HG02588 (cell line): Measurements from ENCODE around the gene NPC2.
"Not testable (repeated sequence)": the region's sequence is repeated elsewhere in the genome, so short reads cannot be mapped to it uniquely, and the experiment has no call there.

Source experiments
- ATAC-seq: cut with Tn5 transposase; IDR thresholded peaks from one replicate; pipeline ENCODE4 v1.9.1; 2021; ENCODE audit warnings: mild to moderate bottlenecking, moderate library complexity; ENCODE audit not compliant: unreplicated experiment

The NPC2 gene

GRCh38 chr14:74472601-74473000 is 20.5 kb downstream of the NPC2 start:
- ATAC-seq = no peak

GRCh38 chr14:74469548-74470518 is 23.3 kb downstream of the NPC2 start:
- ATAC-seq = no peak

GRCh38 chr14:74468513-74468912 is 24.6 kb downstream of the NPC2 start:
- ATAC-seq = no peak

GRCh38 chr14:74465335-74465734 is 27.8 kb downstream of the NPC2 start:
- ATAC-seq = no peak

- ATAC-seq = no peak
These were observed 28.3 kb downstream of the NPC2 start for GRCh38 chr14:74464785-74465184.

- no peak for ATAC-seq
These were observed 29.4 kb downstream of the NPC2 start for GRCh38 chr14:74463697-74464096.

GRCh38 chr14:74462993-74463392 is 30.1 kb downstream of the NPC2 start:
- ATAC-seq = no peak

GRCh38 chr14:74459976-74460375 is 33.1 kb downstream of the NPC2 start:
- no peak for ATAC-seq

- ATAC-seq = no peak
These were observed 33.7 kb downstream of the NPC2 start for GRCh38 chr14:74459289-74459946.

- no peak for ATAC-seq
These were observed 35.6 kb downstream of the NPC2 start for GRCh38 chr14:74457565-74457895.

GRCh38 chr14:74456684-74457564 is 36.2 kb downstream of the NPC2 start:
- ATAC-seq = no peak

GRCh38 chr14:74454397-74454796 is 38.7 kb downstream of the NPC2 start:
- not testable (repeated sequence) for ATAC-seq

- no peak for ATAC-seq
These were observed 48.2 kb downstream of the NPC2 start for GRCh38 chr14:74444866-74445265.

GRCh38 chr14:74442757-74443156 is 50.3 kb downstream of the NPC2 start:
- no peak for ATAC-seq

GRCh38 chr14:74441113-74441512 is 52.0 kb downstream of the NPC2 start:
- ATAC-seq = no peak

- ATAC-seq = no peak
These were observed 54.7 kb downstream of the NPC2 start for GRCh38 chr14:74438351-74438915.

- no peak for ATAC-seq
These were observed 55.5 kb downstream of the NPC2 start for GRCh38 chr14:74437496-74438053.

- ATAC-seq = no peak
These were observed 58.8 kb downstream of the NPC2 start for GRCh38 chr14:74434294-74434693.

GRCh38 chr14:74429991-74430390 is 63.1 kb downstream of the NPC2 start:
- no peak for ATAC-seq
